GM19240 (cell line): ENCODE results near the gene CWC27.

Experiments used
- DNase-seq: peaks from one replicate; pipeline ENCODE4 v3.0.0; 2011; ENCODE audit warnings: low spot score; ENCODE audit not compliant: insufficient read length

The CWC27 gene

GRCh38 chr5:65066387-65067146 is 297.8 kb downstream of the CWC27 start:
- DNase-seq = no peak

DNA sequence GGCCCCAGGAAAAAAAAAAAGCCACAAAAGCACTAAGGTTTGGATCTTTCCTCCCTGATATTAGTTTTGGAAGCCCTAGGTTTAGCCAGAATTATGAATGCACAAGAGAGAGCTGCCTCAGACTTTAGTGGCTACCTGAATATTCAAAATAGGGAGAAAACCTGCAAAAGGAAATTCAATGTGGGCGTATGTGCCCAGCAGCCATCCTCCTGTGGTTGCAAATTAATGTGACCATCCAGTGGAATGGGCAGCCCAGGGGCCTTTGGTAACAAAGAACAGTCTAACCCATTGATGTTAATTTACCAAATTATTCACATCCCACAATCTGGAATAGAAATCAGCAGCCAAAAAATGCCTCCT is 298.4 kb downstream of the CWC27 start:
- DNase-seq = no peak
